Sigmoid colon (tissue), 7 donors: ENCODE data around the gene PLK2. TPM values are rescaled to one million over a fixed set of nuclear protein-coding genes. Genes with fewer than 3 reads are reported as not detected.
A peak's percentile ranks its signal among the peaks of the same experiment; 100 is the strongest.

Experiments
- DNase-seq: peaks from one replicate; pipeline ENCODE4 v3.0.0-alpha.2; 2019
- H3K27ac ChIP-seq, 4 donors: fragments of 200-600 bp; sonication (generic); one replicate each; pipeline ENCODE4 v1.5.1; 2016 to 2019; ENCODE audit warnings: mild to moderate bottlenecking in 1 of 4
- H3K27me3 ChIP-seq, 3 donors: fragments of 200-600 bp; sonication (generic); one replicate each; pipeline ENCODE4 v1.5.1; 2019; ENCODE audit warnings: mild to moderate bottlenecking in 1 of 3
- H3K36me3 ChIP-seq, 4 donors: fragments of 200-600 bp; sonication (generic); one replicate each; pipeline ENCODE4 v1.5.1; 2016 to 2019
- H3K4me1 ChIP-seq, 4 donors: fragments of 200-600 bp; sonication (generic); one replicate each; pipeline ENCODE4 v1.5.1; 2017 to 2019
- H3K4me3 ChIP-seq, 4 donors: fragments of 200-600 bp; sonication (generic); one replicate each; pipeline ENCODE4 v1.5.1; 2017 to 2019; ENCODE audit warnings: mild to moderate bottlenecking in 2 of 4, moderate library complexity in 1 of 4
- H3K9me3 ChIP-seq, 4 donors: fragments of 200-600 bp in 3 of 4; sonication (generic) in 3 of 4; one replicate each; pipeline versions ENCODE4 v1.5.1 to v1.6.1; 2013 to 2019
- CTCF ChIP-seq, 4 experiments: fragments of 450-650 bp in 3 of 4; fragments of 200-600 bp in 1 of 4; IDR thresholded peaks; one replicate each; pipeline ENCODE4 v1.5.1; 2016 to 2019; ENCODE audit warnings: antibody characterized with exemption in 4 of 4, mild to moderate bottlenecking in 3 of 4, moderate library complexity in 2 of 4
- EP300 ChIP-seq, 4 donors: sonication (generic); formaldehyde crosslinking; IDR thresholded peaks; one replicate each; pipeline ENCODE4 v1.6.1; 2017; ENCODE audit warnings: antibody characterized with exemption in 4 of 4
- POLR2A ChIP-seq, 2 donors: fragments of 450-650 bp; IDR thresholded peaks; one replicate each; pipeline ENCODE4 v1.6.1; 2016; ENCODE audit warnings: antibody characterized with exemption in 2 of 2, mild to moderate bottlenecking in 2 of 2, moderate library complexity in 2 of 2
- POLR2AphosphoS5 ChIP-seq, 4 donors: sonication (generic); formaldehyde crosslinking; IDR thresholded peaks; one replicate each; pipeline ENCODE4 v1.6.1; 2017; ENCODE audit warnings: antibody characterized with exemption in 4 of 4
- WGBS, 2 donors: extraction: QIAGEN DNeasy Blood & Tissue Kit; methylation state at CpG; one replicate each; pipeline ENCODE4 v1.1.7; 2013; 5-methylcytosine and 5-hydroxymethylcytosine counted together
- intact Hi-C: fragments of 100-400 bp; cut with DNase I; formaldehyde crosslinking; loops from one replicate; pipeline ENCODE4 v1.15.1; 2023
- polyA plus RNA-seq, 3 donors: library from polyadenylated mRNA; stranded (reverse); fragments of 200-250 nt; gene quantifications; one replicate each; pipeline ENCODE4 v1.2.3, GENCODE V29; 2013
- total RNA-seq, 4 donors: library from RNA; depleted of rRNA; stranded (reverse); fragments of >200 nt; gene quantifications; one replicate each; pipeline ENCODE4 v1.1.0, GENCODE V29; 2016
- donor health status: healthy with polysubstance abuse.
- donor health status: Bipolar disorder and iron deficiency.
- donor health status: healthy.

Gene PLK2
- total and polyA plus RNA-seq, 7 donors: 6.4 to 46.3 (median 19.3) TPM

- Histone ChIP-seq H3K27me3 (no peaks in the 10 kb centered on the region), H3K4me3 (no peak overlapping the region), H3K4me1 (no peaks in the 10 kb centered on the region), H3K36me3 (no peaks in the 10 kb centered on the region), H3K9me3 (no peaks in the 10 kb centered on the region), H3K27ac (no peak overlapping the region)
- intact Hi-C loops: no loop called here
- no peak for DNase-seq
- no peak for TF ChIP-seq EP300 (IDR thresholded peaks at IDR 0.05)
- no peak for TF ChIP-seq POLR2A (IDR thresholded peaks at IDR 0.05)
- TF ChIP-seq POLR2AphosphoS5 (IDR thresholded peaks at IDR 0.05): no peak
- TF ChIP-seq CTCF (IDR thresholded peaks at IDR 0.05): no peak
- 76 to 78% methylated on average over 3 of the region's 3 CpGs for whole genome bisulfite sequencing, 2 donors
Measured at GRCh38 chr5:58503390-58504046, 43.6 kb upstream of the PLK2 start.

- WGBS, 2 donors: 87 to 88% methylated on average over 2 of the region's 2 CpGs
- Histone ChIP-seq H3K36me3 (no peaks in the 10 kb centered on the region), H3K4me3 (no peak overlapping the region), H3K27me3 (no peaks in the 10 kb centered on the region), H3K27ac (no peak overlapping the region), H3K4me1 (no peaks in the 10 kb centered on the region), H3K9me3 (no peaks in the 10 kb centered on the region)
- no peak for TF ChIP-seq POLR2A (IDR thresholded peaks at IDR 0.05)
- TF ChIP-seq CTCF (IDR thresholded peaks at IDR 0.05): no peak
- TF ChIP-seq EP300 (IDR thresholded peaks at IDR 0.05): no peak
- TF ChIP-seq POLR2AphosphoS5 (IDR thresholded peaks at IDR 0.05): no peak
- DNase-seq: no peak
- intact Hi-C loops: no loop called here
Measured at GRCh38 chr5:58501778-58502417, 42.0 kb upstream of the PLK2 start.

GRCh38 chr5:58499941-58500340, 40.1 kb upstream of the PLK2 start:
- intact Hi-C loops: no loop called here
- Histone ChIP-seq H3K27ac (no peak overlapping the region), H3K4me1 (no peaks in the 10 kb centered on the region), H3K9me3 (no peaks in the 10 kb centered on the region), H3K36me3 (no peaks in the 10 kb centered on the region), H3K4me3 (no peak overlapping the region), H3K27me3 (no peaks in the 10 kb centered on the region)
- no peak for DNase-seq
- 1 to 2% methylated on average over 2 of the region's 2 CpGs for WGBS, 2 donors
- TF ChIP-seq POLR2AphosphoS5 (IDR thresholded peaks at IDR 0.05): no peak
- TF ChIP-seq CTCF (IDR thresholded peaks at IDR 0.05): no peak
- TF ChIP-seq POLR2A (IDR thresholded peaks at IDR 0.05): no peak
- no peak for TF ChIP-seq EP300 (IDR thresholded peaks at IDR 0.05)

- 63 to 81% methylated on average over 3 of the region's 3 CpGs for WGBS, 2 donors
- no peak for TF ChIP-seq POLR2AphosphoS5 (IDR thresholded peaks at IDR 0.05)
- TF ChIP-seq EP300 (IDR thresholded peaks at IDR 0.05): no peak
- no peak for TF ChIP-seq POLR2A (IDR thresholded peaks at IDR 0.05)
- no peak for DNase-seq
- no peaks in the 10 kb centered on the region for H3K9me3 ChIP-seq
- no peak overlapping the region for H3K4me3 ChIP-seq
- no peak overlapping the region for H3K27ac ChIP-seq
- H3K4me1 ChIP-seq: no peaks in the 10 kb centered on the region
- intact Hi-C loops: no loop called here
- no peaks in the 10 kb centered on the region for H3K36me3 ChIP-seq
- no peaks in the 10 kb centered on the region for H3K27me3 ChIP-seq
Measured at GRCh38 chr5:58499231-58499630, 39.3 kb upstream of the PLK2 start.

GRCh38 chr5:58498340-58498942, 38.6 kb upstream of the PLK2 start:
- TF ChIP-seq POLR2AphosphoS5 (IDR thresholded peaks at IDR 0.05) (no peak), POLR2A (IDR thresholded peaks at IDR 0.05) (no peak), CTCF (IDR thresholded peaks at IDR 0.05) (peak in 2 of 4 experiments; percentile 41 to 43)
- H3K27me3 ChIP-seq: no peaks in the 10 kb centered on the region
- WGBS, 2 donors: 11 to 38% methylated on average over 2 of the region's 2 CpGs
- no peaks in the 10 kb centered on the region for H3K36me3 ChIP-seq
- intact Hi-C loops: no loop called here
- H3K4me1 ChIP-seq: no peaks in the 10 kb centered on the region
- H3K27ac ChIP-seq: no peak overlapping the region
- H3K4me3 ChIP-seq: no peak overlapping the region
- no peak for DNase-seq
- no peaks in the 10 kb centered on the region for H3K9me3 ChIP-seq
